GM18502 (cell line): ENCODE data around the gene OR1F1.
"Not testable (repeated sequence)": the region's sequence is repeated elsewhere in the genome, so short reads cannot be mapped to it uniquely, and the experiment has no call there.

Source experiments
- ATAC-seq: cut with Tn5 transposase; IDR thresholded peaks from one replicate; pipeline ENCODE4 v1.9.1; 2021; ENCODE audit warnings: mild to moderate bottlenecking; ENCODE audit not compliant: unreplicated experiment, poor library complexity

Gene OR1F1

DNA sequence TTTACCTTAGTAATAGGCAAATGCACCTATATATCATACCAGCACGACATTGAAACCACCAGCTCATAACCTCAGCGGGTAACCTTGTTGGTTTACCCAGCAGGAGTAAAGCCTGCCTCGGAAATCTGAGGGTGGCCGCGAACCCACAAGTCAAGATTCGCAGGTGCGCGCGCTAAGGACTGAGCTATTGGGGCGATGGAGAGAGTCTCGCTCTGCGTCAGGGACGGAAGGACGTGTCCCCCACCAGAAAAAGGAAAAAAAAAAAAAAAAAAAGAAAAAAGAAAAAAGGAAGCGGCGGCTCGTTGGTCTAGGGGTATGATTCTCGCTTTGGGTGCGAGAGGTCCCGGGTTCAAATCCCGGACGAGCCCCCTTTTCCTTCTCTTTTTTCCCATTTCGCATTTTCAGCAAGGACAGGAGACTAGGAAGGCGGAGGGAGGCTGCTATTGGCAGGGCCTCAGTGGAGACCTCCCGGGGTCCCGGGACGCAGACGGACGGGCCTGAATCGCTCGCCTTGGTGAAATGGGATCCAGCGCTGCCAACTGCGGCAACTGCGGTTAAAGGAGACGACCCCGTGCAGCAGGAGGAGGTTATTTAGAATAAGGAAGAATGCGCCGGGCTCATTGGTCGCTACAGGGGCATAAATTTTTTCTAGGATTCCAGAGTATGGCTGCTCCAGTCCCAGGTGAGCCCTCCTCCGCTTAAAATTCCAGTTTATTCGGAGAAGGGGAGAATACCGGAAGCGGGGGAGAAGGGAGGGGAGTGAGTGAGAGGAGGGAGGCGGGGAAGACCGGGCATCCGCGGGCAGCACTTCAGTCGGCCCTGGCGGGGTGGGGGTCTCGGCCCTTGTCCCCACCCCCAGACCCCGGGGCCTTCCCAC lies at the start of gene OR1F1:
Gene OR1F1 (plus strand): TSS at position 407 of the 877 bp plus-strand sequence.
- no peak for ATAC-seq

DNA sequence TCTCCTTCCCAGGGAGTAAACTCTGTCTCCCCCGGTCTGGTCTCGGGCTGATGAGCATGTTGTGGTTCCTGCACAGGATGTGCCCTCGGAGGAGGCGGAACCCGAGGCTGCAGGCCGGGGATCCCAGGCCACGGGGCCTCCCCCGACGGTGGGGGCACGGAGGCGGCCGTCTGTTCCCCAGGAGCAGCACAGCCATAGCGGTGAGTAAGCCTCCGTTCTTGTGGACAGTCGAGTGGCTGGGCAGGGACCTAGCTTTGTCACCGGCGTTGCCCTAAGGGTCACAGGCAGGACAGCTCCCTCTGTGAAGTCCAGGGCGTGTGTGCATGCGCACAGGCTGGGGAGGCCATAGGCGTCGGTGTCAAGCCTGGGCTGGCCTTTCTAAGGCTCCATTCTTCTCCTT lies 49.7 kb upstream of the OR1F1 start:
- ATAC-seq: no peak

- no peak for ATAC-seq
These were observed 49.1 kb upstream of the OR1F1 start for GRCh38 chr16:3138823-3139426.

DNA sequence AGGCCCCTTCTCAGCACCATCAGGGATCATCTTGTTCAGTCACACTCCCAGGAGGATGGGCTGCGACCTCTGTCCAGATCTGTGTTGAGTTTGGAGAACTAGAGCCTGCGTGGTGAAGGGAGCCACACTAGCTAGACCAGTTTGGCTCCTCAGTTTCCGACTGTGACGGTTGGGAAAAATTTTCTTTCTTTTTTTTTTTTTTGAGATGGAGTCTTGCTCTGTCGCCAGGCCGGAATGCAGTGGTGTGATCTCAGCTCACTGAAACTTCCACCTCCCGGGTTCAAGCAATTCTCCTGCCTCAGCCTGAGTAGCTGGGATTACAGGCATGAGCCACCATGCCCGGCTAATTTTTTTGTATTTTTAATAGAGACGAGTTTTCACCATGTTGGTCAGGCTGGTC lies 48.4 kb upstream of the OR1F1 start:
- ATAC-seq: not testable (repeated sequence)

DNA sequence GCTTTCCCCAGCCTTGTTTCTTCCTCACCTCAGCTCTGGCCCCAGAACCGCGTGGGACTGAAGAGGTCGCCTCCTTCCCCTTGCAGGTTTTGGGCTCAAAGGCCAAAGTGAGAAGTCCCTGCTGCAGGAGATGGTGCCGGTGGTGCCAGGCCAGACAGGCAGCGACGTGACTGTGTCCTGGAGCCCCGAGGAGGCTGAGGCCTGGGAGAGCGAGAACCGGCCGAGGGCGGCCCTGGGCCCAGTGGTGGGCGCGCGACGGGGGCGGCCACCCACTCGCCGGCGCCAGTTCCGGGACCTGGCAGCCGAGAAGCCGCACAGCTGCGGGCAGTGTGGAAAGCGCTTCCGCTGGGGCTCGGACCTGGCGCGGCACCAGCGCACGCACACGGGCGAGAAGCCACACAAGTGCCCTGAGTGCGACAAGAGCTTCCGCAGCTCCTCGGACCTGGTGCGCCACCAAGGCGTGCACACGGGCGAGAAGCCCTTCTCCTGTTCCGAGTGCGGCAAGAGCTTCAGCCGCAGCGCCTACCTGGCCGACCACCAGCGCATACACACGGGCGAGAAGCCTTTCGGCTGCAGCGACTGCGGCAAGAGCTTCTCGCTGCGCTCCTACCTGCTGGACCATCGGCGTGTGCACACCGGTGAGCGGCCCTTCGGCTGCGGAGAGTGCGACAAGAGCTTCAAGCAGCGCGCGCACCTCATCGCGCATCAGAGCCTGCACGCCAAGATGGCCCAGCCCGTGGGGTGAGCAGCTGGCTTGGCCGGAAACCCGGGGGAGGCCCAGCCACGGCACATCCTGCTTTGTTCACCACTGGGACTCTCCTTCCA lies 47.2 kb upstream of the OR1F1 start:
- ATAC-seq: no peak

- ATAC-seq: no peak
These were observed 46.2 kb upstream of the OR1F1 start for GRCh38 chr16:3141781-3142311.

DNA sequence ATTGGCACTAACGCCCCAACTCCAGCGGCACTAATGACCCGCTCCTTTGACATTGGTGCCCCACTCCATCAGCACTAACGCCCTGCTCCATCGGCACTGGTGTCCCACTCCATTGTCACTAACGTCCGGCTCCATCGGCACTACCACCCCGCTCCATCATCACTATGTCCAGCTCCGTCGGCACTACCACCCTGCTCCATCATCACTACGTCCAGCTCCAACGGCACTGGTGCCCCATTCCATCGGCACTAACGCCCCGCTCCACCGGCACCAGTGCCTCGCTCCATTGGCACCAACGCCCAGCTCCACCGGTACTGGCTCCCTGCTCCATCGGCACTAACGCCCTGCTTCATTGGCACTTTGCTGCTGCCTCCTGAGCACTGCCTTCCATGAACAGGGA lies 45.7 kb upstream of the OR1F1 start:
- no peak for ATAC-seq

DNA sequence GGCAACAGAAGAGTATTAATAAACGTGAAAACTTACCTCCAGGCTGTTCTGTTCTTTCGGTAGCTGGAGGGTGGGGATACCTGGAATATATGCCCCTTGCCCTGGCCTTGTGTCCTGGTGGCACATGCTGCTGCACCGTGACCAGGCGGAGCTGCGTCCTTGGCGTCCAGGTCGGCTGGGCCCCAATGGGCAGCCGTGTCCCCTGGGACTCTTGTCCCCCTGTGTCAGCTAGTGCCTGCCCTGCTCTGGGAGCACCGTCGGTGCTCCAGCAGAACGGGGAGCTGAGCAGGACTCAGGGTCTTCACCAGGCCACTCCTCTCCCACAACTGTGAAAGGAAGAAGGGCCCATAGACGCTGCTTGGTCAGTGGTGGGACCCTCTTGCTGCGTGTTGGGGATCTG lies 45.2 kb upstream of the OR1F1 start:
- no peak for ATAC-seq

GRCh38 chr16:3143189-3143588 lies 44.8 kb upstream of the OR1F1 start:
- ATAC-seq: no peak

- ATAC-seq: no peak
These were observed 44.2 kb upstream of the OR1F1 start for GRCh38 chr16:3143598-3144320.

- no peak for ATAC-seq
These were observed 43.6 kb upstream of the OR1F1 start for GRCh38 chr16:3144321-3144983.

DNA sequence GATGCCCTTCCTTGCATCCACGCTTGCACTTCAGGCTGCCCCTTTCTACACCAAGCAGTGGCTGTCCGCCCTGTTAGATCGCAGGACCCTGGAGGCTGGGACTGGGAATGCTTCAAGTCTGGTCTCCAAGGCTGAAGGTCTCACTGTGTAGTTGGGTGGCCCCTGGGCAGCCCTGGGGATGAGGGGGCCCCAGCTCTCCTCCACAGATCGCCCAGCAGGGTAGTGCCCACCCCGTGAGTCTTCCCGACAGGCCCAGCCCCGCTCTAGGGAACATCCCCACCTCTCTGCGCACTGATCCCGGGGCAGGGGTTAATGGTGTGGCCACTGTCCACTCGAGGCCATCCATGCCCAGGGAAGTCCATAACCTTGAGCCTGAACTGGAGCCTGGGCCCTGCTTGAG lies 42.9 kb upstream of the OR1F1 start:
- ATAC-seq: no peak

DNA sequence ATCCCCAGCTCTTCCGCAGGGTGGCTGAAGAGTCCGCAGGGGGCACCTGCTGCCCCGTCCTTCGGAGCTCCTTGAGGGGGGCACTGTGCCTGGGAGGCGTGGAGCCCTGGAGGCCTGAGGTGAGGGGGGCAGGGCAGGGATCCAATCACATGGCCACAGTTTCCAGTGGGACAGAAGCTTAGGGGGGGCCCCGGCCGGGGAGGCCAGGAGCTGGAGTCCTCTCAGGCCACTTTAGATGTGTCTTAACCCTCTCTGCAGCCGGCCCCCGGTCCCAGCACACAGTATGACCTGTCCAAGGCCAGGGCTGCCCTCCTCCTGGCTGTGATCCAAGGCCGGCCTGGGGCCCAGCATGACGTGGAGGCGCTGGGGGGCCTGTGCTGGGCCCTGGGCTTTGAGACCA lies 42.3 kb upstream of the OR1F1 start:
- ATAC-seq: no peak

DNA sequence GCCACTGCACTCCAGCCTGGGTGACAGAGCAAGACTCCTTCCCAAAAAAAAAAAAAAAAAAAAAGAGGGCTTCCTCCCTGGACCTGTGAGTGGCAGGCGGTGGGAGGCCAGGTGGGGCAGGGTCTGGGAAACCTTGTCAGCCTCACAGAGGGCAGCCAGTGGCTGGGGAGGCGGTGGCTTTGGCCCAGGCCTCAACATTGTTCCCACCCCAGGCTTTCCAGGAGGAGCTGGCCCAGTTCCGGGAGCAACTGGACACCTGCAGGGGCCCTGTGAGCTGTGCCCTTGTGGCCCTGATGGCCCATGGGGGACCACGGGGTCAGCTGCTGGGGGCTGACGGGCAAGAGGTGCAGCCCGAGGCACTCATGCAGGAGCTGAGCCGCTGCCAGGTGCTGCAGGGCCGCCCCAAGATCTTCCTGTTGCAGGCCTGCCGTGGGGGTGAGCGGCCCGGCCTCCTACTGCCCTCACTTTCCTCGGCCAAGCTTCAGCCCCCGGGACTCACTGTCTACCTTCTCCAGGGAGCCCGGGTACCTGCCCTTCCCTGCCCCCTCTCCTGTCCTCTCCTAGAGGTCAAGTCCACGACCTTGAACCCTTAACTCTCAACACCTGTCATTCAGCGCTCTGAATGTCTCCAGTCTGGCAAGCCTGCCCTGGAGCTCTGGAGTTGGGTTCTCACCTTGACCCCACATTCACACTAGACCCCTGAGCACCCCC lies 40.8 kb upstream of the OR1F1 start:
- no peak for ATAC-seq

DNA sequence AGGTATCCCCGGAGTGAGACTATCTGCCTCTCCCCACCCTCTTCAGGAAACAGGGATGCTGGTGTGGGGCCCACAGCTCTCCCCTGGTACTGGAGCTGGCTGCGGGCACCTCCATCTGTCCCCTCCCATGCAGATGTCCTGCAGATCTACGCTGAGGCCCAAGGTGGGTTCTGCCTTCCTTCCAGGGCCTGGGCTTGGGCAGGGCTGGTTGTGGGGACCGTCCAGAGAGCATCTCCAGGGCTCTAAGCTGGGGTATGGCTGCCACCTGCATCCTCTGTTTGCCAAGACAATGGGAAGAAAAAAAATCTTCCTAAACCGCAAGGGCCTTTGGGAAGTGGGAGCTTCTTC lies 40.3 kb upstream of the OR1F1 start:
- no peak for ATAC-seq

GRCh38 chr16:3148256-3149192 lies 39.5 kb upstream of the OR1F1 start:
- ATAC-seq: no peak

DNA sequence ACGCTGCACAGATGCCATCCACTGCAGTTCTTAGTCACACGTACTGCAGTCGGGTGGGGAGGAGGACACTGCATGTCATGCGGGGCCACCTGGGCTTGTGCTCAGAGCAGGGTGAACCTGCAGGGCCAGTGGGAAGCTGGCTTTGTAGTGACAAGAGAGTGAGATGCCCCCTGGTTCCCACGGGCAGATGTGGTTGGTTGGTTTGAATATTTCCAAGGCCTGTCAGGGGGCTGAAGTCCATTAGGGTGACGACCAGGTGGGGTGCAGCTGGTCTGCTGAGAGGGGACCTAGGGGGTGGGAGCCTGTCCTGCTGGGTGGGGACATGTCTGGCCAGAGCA lies 38.8 kb upstream of the OR1F1 start:
- ATAC-seq: no peak

- peak; percentile 2 for ATAC-seq
These were observed 38.2 kb upstream of the OR1F1 start for GRCh38 chr16:3149630-3150345.
